Urinary bladder (tissue), 4 donors: Measurements from ENCODE around the gene MAD2L2. TPM values are rescaled to one million over a fixed set of nuclear protein-coding genes. Genes with fewer than 3 reads are reported as not detected.

Source experiments
- DNase-seq: peaks from one replicate; pipeline ENCODE4 v3.0.0-alpha.2; 2015; ENCODE audit errors: extremely low spot score
- H3K27ac ChIP-seq: one replicate; pipeline ENCODE4 v1.5.1; 2013; ENCODE audit warnings: low read depth, mild to moderate bottlenecking, moderate library complexity
- H3K36me3 ChIP-seq: one replicate; pipeline ENCODE4 v1.6.1; 2013; ENCODE audit warnings: mild to moderate bottlenecking, moderate library complexity; ENCODE audit not compliant: insufficient read depth
- H3K4me1 ChIP-seq: one replicate; pipeline ENCODE4 v1.6.1; 2013; ENCODE audit warnings: mild to moderate bottlenecking, moderate library complexity; ENCODE audit not compliant: insufficient read depth
- H3K4me3 ChIP-seq: one replicate; pipeline ENCODE4 v1.5.1; 2013; ENCODE audit warnings: low read depth, low read length
- WGBS: extraction: QIAGEN DNeasy Blood & Tissue Kit; methylation state at CpG from one replicate; pipeline ENCODE4 v1.1.7; 2013; 5-methylcytosine and 5-hydroxymethylcytosine counted together
- polyA plus RNA-seq: library from polyadenylated mRNA; stranded (reverse); fragments of 200-250 nt; gene quantifications from one replicate; pipeline ENCODE4 v1.2.3, GENCODE V29; 2013
- total RNA-seq: library from RNA; depleted of rRNA; stranded (reverse); fragments of >200 nt; gene quantifications from one replicate; pipeline ENCODE4 v1.2.3, GENCODE V29; 2014
- donor health status: healthy with polysubstance abuse.
- donor health status: healthy.

The MAD2L2 gene
- total and polyA plus RNA-seq, 2 donors = 20.5 to 47.1 TPM

DNA sequence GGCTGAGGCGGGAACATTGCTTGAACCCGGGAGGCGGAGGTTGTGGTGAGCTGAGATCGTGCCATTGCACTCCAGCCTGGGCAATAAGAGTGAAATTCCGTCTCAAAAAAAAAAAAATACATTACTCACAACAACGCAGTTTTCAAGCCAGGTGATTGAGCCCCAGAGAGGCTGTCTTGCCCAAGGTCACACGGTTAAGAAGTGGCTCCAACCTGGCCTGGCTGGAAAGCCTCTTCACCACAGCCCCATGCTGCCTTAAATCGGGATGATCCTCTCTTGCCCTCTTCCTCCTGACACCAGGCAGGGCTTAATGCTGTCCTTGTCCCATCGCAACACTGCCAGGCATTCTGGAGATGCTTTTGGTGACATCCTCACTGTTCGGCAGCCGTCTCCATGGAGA is 32.1 kb upstream of the MAD2L2 start:
- WGBS = 79% methylated on average over 11 of the region's 11 CpGs
- Histone ChIP-seq H3K4me1 (no peaks in the 10 kb centered on the region), H3K36me3 (no peaks in the 10 kb centered on the region), H3K27ac (no peak overlapping the region), H3K4me3 (no peak overlapping the region)
- DNase-seq = no peak

DNA sequence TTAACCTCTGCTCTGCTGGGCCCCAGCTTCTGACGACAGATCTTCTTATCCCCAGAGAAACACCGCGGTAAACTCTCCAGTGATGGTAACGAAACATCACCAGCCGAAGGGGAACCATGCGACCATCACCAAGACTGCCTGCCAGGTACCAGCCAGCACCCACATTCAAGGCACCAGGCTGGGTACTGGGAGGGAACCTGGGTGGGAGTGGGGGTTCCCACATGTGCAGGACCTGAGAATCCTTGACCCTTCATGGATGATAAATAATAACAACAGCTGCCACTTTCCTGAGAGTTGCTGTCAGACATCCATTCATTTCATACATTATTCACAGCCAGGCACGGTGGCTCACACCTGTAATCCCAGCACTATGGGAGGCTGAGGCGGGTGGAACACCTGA is 31.3 kb upstream of the MAD2L2 start:
- DNase-seq = no peak
- 89% methylated on average over 8 of the region's 8 CpGs for WGBS
- Histone ChIP-seq H3K4me3 (no peak overlapping the region), H3K4me1 (no peaks in the 10 kb centered on the region), H3K36me3 (no peaks in the 10 kb centered on the region), H3K27ac (no peak overlapping the region)

DNA sequence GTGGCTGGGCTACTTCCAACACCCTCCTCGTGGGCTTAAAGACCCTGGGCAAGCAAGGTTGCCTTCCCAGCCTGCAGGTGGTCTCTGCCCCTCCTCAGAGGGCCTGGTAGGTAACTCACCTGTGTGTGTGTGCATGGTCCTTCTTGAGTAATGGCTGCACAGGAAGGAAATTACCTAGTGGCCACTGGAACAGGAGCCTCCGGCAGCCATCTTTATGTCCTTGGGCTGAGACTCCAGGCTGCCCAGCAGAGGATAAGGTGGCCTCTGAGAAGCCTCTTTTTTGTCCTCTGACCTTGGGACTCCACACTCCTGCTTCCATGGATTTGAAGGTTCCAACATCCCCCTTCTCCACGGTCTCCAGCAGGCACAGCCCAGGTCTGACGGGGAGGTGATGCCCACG is 30.5 kb upstream of the MAD2L2 start:
- no peaks in the 10 kb centered on the region for H3K4me1 ChIP-seq
- H3K36me3 ChIP-seq = no peaks in the 10 kb centered on the region
- no peak overlapping the region for H3K27ac ChIP-seq
- DNase-seq = no peak
- H3K4me3 ChIP-seq = no peak overlapping the region
- WGBS = 95% methylated on average over 5 of the region's 5 CpGs

DNA sequence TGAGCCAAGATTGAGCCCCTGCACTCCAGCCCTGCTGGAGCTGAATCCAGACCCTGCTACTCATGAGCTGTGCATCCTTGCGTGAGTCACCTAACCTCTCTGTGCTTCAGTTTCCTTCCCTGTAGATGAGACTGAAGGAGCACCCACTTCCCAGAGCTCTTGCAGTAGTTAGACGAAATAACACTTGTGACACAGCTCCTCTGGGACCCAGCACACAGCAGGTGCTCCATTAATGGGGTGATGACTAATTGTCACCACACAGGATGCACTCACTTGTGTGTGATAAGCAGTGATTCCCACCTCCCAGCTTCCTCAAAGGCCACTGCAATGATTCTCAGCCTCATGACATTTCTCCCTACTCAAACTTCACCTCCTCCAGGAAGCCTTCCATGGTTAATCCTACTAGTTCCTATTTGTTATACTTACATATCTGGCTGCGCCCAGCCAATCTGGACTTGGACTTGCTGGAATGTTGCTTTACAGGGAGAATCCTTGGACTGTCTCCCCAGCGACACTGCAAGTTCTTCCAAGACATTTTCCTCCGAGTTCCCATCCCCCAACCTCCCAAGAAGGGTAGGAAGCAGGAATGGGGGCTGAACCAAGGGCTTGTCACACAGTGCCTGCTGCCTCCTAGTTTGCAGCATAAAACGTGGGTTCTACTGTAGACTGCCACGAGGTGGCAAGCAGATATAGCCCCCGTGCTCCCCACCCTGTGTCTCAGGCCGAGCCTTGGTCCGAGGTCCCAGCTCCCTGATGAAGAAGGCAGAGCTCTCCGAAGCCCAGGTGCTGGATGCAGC is 27.8 kb upstream of the MAD2L2 start:
- Histone ChIP-seq H3K4me1 (no peaks in the 10 kb centered on the region), H3K27ac (no peak overlapping the region), H3K4me3 (no peak overlapping the region), H3K36me3 (no peaks in the 10 kb centered on the region)
- no peak for DNase-seq
- 75% methylated on average over 11 of the region's 11 CpGs for whole genome bisulfite sequencing

DNA sequence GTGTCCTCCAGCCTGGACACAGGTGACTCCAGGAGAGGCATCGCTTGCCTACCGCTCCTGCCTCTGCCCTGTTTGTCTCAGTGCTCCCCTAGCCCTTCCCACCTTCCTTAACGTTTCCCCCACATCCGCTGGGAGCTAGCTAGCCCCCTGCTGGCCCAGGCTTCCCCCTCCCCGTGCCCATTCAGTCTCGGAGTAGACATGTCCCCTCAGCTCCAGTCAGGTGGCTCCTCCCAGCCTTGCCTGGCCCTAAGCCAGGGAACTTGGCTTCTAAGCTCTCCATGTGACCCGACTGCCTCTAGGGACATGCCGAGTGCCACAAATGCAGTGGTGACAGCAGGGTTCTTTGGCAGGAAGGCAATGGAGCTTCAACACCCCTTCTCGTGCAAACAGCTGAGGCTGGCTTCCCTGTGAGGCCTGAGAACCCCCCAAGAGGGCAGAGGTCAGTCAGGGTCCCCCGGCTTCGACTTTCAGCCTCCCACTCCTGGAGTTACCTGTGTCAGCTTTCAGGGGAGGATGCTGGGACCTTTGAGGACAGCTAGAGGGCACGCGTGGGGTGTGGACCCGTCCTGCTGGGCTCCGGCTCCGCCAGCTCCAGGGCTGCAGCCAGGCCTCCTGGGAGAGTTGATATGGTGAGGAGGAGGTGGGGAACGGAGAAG is 26.8 kb upstream of the MAD2L2 start:
- DNase-seq = no peak
- whole genome bisulfite sequencing = 54% methylated on average over 17 of the region's 17 CpGs
- no peak overlapping the region for H3K27ac ChIP-seq
- H3K4me3 ChIP-seq = no peak overlapping the region
- no peaks in the 10 kb centered on the region for H3K36me3 ChIP-seq
- no peaks in the 10 kb centered on the region for H3K4me1 ChIP-seq

DNA sequence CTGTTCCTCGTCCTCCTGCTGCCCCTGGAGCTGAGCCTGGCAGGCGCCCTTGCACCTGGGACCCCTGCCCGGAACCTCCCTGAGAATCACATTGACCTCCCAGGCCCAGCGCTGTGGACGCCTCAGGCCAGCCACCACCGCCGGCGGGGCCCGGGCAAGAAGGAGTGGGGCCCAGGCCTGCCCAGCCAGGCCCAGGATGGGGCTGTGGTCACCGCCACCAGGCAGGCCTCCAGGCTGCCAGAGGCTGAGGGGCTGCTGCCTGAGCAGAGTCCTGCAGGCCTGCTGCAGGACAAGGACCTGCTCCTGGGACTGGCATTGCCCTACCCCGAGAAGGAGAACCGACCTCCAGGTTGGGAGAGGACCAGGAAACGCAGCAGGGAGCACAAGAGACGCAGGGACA is 25.3 kb upstream of the MAD2L2 start:
- H3K4me1 ChIP-seq = no peaks in the 10 kb centered on the region
- no peak for DNase-seq
- H3K27ac ChIP-seq = no peak overlapping the region
- no peak overlapping the region for H3K4me3 ChIP-seq
- H3K36me3 ChIP-seq = no peaks in the 10 kb centered on the region
- WGBS = 92% methylated on average over 14 of the region's 14 CpGs

DNA sequence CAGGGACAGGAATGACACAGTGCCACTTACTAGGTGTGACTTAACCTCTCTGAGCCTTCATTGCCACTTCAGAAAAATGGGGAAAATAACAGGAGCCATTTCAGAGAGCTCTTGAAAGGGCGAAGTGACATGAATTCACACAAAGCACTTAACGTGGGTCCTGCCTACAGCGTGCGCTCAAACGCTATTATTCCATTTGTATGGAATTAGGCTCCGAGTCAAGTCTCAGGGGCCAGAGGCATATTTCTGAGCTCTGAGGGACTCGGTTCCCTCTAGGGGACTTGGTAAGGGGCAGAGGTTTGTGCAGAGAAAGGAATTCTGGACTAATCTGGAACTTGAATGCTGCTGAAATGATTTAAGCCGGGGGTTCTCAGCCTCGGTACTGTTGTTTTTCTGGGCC is 24.6 kb upstream of the MAD2L2 start:
- no peak overlapping the region for H3K27ac ChIP-seq
- H3K4me3 ChIP-seq = no peak overlapping the region
- DNase-seq = no peak
- H3K36me3 ChIP-seq = no peaks in the 10 kb centered on the region
- H3K4me1 ChIP-seq = no peaks in the 10 kb centered on the region
- WGBS = 74% methylated on average over 9 of the region's 9 CpGs

DNA sequence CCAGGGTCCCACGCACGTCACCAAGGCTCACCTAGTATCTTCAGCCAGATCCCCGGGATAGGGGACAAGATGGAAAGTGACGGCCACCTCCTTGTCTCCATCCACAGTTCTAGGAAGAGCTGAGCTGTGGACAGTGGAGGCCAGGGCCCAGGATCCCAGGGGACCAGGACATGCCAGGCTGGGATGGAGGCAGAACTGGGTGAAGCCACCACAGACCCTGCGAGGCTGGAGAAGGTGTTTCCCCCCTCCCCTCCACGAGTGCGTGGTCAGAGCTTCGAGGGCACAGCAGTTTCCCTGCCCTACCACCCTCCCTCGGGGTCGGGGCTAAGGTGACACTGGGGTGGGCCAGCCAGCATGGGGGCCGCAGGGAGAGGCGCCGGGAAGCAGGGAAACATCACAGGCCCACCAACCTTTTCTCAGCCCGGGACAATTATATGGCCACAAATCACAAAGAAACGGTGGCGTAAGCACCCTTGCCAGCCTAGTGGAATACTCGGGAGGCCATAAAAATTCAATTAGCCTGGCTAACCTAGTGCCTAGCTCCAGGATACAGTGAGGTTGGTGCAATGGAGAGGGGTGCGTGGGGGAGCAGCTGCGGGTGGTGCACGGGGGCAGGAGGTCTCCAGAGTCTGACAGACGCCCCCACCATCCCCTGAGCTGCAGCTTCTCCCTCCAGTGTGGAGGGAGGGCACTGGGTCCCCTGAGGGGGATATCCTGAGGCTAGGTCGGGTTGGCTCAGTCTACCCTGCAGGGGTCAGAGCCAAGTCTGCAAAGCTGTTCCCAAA is 23.9 kb upstream of the MAD2L2 start:
- no peaks in the 10 kb centered on the region for H3K36me3 ChIP-seq
- no peaks in the 10 kb centered on the region for H3K4me1 ChIP-seq
- no peak overlapping the region for H3K4me3 ChIP-seq
- no peak for DNase-seq
- 50% methylated on average over 22 of the region's 22 CpGs for WGBS
- H3K27ac ChIP-seq = no peak overlapping the region

DNA sequence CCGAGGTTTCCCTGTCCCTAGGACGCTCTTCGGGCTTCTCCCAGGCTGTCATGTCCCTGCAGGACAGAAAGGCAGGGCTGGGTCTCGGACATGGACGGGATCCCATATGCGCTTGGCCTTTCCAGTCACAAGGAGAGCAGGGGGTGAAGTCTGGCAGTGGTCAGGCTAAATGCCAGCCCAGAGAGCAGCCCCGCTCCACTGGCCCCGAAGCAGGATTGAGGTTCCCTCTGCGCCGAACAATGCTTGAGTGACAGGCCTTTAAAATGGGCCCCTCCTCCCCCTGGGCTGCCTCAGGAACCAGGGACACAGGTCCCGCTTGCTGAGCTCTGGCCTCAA is 23.2 kb upstream of the MAD2L2 start:
- Histone ChIP-seq H3K4me3 (no peak overlapping the region), H3K36me3 (no peaks in the 10 kb centered on the region), H3K27ac (no peak overlapping the region), H3K4me1 (no peaks in the 10 kb centered on the region)
- DNase-seq = no peak
- WGBS = 54% methylated on average over 11 of the region's 11 CpGs

DNA sequence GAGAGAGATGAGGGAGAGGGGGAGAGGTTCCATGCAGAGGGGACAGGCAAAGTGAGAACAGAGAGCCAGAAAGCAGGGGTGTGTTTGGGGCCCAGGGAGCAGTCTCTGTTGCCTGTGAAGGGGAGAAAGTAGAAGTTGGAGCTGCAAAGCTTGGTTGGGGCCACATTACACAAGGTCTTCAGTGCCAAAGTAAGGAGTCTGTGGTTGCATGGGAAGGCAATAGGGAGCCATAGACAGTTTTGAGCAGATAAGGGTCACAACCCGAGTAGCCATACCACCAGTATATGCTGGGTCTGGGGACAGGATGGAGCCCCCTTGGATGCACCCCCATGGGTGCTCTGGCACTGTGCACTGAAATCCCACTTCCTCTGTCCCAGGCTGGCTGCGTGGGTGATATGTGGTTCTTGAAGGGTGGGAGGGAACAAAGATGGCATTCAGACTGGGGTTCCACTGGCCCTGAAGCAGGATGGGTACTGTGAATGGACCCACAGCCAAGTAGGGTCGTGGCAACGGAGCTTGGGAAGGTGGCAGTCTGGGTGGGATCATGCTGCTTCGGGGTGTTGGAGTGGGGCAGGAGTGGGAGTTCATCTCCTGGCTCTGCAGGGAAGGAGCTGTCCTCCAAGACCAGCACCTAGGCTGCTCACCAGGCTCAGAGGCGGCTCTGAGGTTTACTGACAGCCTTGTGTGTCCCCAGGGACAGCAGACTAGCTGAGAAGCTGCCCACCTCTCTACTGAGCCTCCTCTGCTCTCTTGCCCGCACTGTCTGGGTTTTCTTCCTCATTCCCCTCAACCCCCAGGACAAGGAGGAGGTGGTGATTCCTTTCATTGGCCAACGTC is 22.6 kb upstream of the MAD2L2 start:
- WGBS = 59% methylated on average over 8 of the region's 8 CpGs
- DNase-seq = no peak
- H3K36me3 ChIP-seq = no peaks in the 10 kb centered on the region
- no peak overlapping the region for H3K27ac ChIP-seq
- no peak overlapping the region for H3K4me3 ChIP-seq
- H3K4me1 ChIP-seq = no peaks in the 10 kb centered on the region

DNA sequence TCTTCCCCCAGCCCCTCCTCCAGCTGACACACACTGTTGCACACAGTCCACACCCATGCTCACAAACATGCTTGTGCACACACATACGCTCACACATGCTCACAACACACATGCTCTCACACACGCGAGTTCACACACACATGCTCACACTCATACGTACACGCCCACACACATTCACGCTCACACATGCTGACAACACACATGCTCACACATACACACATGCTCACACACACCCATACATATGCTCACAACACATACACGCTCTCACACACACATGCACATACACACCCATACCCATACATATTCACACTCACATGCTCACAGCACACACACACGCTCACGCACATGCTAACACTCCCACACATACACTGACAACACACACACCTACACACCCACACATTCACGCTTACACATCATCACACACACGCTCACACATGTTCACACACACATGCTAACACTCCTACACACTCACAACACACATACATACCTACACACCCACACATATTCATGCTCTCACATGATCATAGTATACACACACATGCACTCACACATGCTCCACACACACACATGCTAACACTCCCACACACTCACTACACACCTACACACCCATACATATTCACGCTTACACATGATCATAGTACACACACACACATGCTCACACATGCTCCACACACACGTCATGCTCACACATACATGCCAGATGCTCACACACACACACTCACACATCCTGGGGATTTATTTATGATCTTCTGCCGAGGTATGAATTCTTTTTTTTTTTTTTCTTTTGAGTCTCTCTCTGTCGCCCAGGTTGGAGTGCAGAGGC is 21.2 kb upstream of the MAD2L2 start:
- WGBS = 80% methylated on average over 15 of the region's 15 CpGs
- Histone ChIP-seq H3K27ac (no peak overlapping the region), H3K4me3 (no peak overlapping the region), H3K4me1 (no peaks in the 10 kb centered on the region), H3K36me3 (no peaks in the 10 kb centered on the region)
- DNase-seq = no peak

DNA sequence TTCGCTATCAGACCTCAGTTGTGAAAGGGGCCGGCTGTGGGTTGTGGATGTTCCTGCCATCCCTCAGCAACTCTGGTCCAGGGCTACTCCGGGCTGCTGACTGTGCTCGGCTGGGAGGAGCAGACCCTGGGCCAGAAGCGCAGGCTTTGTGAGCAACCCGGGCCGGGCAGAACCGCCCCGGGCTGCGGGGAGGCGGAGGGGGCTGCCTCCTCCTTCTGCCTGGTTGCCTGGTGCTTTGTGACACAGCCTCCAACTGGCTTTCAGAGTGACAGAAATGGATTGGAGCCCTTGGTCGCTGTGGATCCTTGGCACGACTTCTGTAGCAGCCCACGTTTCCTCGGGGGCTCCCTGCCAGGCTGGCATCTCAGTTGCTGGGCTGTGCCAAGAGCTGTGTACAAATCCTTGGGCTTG is 20.6 kb upstream of the MAD2L2 start:
- no peak overlapping the region for H3K27ac ChIP-seq
- H3K36me3 ChIP-seq = no peaks in the 10 kb centered on the region
- no peak for DNase-seq
- H3K4me3 ChIP-seq = no peak overlapping the region
- WGBS = 26% methylated on average over 15 of the region's 15 CpGs
- H3K4me1 ChIP-seq = no peaks in the 10 kb centered on the region
